AML-193 (cell line): ENCODE results near the gene MASP2.
"Not testable (repeated sequence)": the region's sequence is repeated elsewhere in the genome, so short reads cannot be mapped to it uniquely, and the experiment has no call there.

ENCODE experiments used
- DNase-seq, 2 experiments: peaks; one replicate each; lab custom pipeline; 2025; lab: John Stamatoyannopoulos, UW

MASP2 gene

DNA sequence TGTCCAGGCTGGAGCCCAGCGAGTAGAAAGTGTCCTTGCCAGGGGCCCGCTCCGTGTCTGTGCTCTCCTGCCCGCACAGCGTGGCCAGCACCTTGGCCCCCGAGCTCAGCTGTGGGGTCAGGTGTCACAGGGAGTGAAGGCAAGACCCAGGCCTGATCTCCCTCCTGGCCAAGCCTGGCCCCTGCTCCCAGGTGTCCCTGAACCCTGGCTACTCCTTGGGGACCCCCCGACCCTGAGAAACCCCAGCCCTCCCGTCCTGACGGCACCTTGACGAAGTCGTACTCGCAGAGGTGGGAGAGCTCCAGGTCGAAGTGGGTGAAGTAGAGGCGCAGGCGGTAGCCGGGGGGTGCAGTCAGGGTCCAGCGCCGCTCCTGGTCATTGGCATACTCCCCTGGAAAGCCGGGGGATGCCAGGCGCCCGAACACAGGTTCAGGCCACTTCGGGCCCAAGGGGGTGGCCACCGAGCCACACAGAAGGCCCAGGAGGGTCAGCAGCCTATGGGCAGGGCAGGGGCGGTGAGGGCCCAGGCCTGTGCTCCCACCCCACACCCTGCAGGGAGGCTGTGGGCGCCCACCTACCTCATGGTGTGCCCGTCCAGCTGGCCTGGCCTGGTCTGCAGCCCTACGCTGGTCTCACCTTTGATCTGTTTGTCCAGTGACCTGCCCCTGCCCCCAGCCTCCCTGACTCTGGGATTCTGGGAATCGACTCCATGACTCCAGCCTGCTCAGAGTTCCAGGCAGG lies at the start of gene MASP2:
TSS of gene MASP2 (minus strand) at position 615 of the 741 bp plus-strand sequence. CDS start at position 583, 32 bp downstream.
- no peak for DNase-seq

DNA sequence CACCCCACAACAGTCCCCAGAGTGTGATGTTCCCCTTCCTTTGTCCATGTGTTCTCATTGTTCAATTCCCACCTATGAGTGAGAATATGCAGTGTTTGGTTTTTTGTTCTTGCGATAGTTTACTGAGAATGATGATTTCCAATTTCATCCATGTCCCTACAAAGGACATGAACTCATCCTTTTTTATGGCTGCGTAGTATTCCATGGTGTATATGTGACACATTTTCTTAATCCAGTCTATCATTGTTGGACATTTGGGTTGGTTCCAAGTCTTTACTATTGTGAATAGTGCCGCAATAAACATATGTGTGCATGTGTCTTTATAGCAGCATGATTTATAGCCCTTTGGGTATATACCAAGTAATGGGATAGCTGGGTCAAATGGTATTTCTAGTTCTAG lies 36.7 kb upstream of the MASP2 start:
- DNase-seq = not testable (repeated sequence)

DNA sequence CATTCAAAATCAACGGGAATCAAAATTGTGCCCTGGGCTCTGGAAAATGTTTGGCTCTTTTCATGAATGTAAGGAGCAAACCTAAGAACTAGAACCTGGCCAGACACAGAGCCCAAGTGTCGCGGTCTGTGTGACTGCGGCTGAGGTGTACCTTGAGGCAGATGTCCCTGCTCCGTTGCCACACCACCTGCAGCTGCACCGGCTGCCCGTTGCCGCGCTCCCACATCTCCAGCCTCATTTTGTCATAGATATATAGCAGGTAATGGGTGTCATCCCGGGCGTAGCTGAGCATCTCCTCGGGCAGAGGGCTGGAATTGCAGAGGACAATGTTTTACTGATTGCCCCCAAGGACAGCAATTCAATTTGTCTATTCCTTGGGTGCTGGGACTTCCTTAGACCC lies 33.9 kb upstream of the MASP2 start:
- DNase-seq = no peak

DNA sequence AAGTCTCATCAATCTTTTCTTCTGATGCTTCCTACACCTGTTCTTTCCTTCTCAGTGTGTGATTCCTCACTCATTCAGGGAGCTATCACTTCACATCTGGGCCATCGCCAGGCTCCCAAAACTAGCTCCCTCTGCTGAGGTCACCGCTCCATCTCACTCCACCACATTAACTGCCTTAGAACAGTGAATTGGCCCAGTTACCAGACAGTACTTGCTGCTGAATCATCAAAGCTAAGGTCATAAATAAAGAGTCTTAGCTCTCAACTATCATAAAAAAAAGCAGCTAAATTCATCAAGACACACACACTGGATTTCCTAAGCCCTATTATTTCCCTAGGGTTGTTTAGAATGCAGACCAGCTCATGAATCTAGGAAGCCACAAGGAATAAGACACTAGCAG lies 31.6 kb upstream of the MASP2 start:
- DNase-seq = no peak

DNA sequence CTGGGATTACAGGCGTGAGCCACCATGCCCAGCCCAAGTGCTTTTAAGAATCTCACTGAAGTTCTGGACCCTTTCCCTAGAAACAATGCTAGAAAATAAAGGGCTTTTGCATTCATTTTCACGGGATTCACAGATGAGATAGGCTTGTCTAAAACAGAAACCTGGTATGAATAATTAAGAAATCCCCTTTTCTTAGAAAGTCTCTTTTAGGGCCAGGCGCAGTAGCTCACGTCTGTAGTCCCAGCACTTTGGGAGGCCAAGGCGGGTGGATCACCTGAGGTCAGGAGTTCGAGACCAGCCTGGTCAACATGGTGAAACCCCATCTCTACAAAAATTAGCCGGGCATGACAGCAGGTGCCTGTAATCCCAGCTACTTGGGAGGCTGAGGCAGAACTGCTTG lies 26.4 kb upstream of the MASP2 start:
- DNase-seq = not testable (repeated sequence)

DNA sequence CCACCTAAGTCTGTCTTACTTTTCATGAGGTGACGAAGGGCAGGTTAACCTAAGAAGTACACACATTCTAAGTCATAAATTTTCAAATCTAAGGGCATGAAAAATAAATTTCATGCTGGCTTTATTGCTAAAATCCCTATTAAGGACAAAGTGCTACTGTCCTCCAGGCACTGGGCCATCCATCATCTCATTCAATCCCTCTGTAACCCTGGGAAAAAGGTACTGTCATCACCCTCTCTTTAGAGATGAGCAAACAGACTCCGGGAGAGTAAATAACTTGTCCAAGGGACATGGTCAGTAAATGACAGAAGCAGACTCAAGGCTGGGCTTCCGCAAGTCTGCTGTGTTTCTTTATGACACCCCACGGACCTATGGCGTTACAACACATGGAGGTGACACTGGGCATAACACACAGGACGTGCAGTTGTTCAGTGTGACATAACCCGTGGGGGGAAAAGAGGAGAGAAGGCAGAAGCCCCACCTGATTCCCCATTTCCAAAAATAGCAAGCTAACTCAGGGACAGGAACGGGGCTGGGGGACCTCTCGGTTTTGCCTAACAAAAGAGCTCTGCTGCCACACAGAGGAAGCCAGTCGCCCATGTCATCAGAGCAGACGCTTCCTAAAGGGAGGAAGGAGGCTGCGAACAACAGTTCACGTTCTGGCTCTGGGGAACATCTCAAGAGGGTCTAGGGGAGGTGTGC lies 25.3 kb upstream of the MASP2 start:
- DNase-seq = no peak

DNA sequence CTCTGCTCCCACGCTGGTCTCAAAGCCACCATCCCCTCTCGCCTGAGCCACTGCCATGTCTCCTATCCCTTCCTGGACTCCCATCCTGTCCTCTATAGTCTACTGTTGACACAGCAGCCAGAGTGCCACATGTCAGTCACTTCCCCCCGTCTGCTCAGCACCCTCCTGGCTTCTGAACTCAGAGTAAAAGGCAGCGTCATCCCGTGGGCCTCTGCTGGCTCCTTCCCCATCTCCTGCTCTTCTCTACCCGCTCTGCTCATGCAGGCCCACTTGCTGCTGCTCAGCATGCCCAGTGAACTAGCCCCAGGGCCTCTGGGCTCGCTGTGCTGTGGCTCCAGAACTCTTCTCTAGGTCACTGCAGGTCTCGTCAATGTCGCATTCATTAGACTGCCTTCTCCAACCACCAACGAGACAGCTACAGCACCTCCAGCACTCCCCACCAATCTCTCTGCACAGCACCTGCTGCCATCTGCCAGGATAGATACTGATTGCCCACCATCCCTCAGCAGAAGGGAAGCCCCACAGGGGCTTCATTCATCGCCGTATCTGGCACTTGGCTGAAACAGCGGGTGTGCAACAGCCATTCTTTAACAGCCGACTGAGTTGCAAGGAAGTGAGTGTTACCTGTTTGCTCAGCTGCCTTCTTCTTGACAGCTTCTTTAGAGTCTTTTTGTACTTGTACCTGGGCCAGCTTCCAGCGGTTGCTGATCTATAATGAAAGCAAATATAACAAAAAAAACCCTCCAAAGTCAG lies 24.6 kb upstream of the MASP2 start:
- DNase-seq = no peak

DNA sequence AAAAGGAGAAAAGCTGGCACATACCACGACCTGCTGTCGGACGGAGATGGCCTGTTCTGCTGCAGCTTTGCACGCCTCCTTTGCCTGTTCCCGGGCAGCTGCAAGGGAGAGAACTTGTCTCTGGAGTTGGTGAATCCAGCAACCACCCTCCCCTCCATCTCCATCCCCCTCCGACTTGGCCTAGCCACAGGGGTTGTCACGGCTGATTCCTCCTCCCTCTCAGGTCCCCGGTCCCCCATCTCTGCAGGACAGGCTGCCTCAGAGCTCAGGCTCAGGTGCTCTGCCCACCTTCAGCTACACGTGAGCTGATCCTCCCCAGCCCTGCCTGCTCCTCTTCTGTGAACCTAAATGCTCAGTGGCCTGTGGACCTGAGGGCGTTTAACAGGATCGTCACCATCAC lies 23.8 kb upstream of the MASP2 start:
- DNase-seq = no peak

DNA sequence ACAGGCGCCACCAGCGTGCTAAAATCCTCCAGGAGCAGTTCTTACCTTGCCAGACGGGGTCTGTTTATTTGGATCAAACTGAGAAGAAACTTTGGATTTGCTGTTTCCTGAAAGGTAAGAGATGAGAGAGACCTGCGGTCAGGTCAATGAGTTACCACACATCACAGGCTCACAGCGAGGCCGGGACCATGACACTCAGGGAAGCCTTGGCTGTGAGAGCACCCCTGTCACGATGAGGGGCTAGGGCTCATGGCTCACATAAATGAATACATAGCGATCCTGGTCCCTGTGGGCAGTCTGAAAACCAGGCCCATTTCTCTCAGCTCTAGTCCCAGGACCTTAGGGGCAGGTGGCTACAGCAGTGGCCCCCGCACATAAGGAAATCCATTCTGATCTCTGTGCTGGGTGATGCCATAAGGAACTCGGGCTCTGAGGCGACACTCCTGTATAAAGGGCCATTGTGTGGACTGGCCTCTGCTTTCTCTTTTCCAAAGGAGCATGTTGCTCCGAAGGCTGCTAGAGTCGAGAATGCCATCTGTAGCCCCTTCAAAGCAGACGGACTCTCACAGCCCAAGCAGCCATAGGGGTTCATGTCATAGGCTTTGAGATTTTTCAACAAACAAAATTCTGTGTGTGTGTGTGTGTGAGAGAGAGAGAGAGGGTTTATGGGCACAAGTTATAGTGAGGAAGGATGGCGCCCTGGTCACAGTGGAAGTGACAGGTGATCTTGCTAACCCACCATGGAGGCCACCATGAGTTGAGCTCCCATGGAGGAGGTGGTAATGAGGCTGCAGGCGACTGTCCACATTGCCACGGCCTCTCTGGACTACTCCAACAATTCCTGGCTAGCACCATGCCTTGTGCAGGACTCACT lies 21.8 kb upstream of the MASP2 start:
- DNase-seq = no peak

DNA sequence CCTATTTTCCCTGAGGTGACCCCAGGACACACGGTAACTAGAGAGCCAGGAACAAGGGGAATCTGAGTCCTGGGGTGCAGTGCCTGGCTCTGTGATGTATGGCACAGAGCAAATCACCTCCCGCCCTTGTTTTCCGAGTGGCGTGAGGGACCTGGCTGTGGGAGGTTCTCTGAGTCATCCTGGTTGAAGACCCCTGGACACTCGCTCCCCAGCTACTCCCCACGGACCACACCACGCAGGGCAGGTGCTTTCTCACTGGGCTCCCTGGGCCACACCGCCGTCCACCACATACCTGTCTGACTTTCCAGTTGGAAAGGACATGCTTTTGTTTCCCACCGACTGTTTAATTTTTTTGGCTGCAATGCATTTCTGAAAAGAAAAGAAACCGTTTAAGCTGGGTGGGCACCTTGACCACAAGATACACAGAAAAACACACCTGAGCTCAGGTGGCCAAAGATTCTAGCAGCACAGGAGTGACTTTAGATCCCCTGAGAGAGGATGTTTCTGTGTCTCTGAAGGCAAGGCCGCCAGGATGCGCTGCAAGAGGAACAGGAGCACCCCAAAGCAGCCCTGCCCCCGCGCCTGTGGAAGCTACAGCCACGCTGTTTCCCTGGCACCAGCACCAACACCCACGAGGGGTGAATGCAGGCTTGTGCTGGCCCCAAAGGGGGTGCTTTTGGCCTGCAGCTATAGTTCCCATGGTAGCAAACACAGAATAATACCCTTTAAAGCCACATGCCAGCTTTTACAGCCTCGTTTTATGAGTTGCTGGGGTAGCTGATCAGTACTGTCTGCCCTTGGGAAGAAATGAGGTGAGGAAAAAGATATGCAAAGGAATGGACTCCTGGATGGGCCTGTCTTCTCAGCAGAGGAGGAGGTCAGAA lies 20.9 kb upstream of the MASP2 start:
- DNase-seq = no peak

DNA sequence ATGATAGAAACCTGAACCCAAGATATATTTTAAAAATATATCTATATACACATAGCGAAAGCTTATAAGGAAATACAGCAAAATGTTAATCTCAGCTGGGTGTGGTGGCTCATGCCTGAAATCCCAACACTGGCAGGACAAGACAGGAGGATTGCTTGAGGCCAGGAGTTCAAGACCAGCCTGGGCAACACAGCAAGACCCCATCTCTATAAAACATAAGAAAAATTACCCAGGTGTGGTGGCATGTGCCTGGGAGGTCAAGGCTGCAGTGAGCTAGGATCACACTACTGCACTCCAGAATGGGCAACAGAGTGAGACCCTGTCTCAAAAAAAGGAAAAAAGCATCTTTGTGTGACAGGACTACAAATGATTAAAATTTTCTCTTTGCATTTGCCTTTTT lies 18.8 kb upstream of the MASP2 start:
- DNase-seq = no peak

DNA sequence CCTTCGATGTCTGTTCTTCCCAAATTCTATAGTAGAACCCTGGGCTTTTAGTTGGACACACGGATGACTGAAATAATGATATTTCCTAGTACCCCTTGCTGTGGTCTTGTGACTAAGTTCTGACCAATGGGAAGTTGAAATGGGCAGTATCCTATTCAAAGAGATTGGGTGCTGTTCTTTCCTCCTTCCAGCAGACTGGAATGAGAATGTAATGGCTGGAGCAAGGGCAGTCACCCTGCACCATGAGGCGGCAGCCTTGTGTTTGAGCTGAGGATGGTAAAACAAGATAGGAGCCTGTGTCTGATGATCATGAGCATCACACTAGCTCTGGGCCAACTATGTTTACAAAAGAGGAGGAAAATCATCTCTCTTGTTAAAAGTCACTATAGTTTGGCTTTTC lies 17.9 kb upstream of the MASP2 start:
- no peak for DNase-seq

DNA sequence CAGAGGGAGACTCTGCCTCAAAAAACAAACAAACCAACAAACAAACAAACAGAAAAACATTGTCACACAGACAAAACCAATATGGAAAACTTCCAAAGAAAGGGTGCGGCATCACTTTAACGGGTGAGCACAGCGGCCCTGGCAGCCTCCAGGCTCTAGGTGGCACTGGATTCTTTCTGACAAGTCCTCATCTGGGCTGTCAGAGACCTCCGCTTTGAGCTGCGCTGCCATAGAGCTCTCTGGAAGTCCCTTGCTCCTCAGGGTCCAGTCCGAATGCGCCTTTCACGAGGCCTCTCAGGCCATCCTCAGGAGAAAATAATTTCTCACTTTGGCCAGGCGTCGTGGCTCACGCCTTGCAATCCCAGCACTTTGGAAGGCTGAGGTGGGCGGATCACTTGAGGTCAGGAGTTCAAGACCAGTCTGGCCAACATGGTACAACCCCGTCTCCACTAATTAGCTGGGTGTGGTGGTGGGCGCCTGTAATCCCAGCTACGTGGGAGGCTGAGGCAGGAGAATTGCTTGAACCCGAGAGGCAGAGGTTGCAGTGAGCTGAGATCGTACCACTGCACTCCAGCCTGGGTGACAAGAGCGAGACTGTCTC lies 17.0 kb upstream of the MASP2 start:
- not testable (repeated sequence) for DNase-seq

DNA sequence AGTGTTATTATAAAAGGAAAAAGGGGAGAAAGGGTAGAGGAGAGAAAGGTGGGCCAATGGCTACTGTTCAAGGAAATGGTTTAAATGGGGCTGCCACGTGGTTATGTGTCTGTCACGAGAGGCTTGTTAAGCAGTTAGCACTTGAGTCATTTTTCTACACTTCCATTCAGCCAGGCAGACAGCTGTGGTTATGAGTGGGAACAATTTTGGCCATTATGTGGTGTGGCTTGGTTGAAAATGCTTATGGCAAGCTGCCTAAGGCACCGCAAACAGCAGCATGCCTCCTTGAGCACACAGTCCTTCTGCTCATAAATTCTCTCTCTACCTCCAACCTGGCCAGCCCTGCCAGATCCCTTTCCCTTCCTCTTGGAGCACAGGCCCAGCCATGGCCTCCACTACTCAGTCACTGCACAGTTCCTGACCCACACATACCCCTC lies 15.9 kb upstream of the MASP2 start:
- DNase-seq = no peak

DNA sequence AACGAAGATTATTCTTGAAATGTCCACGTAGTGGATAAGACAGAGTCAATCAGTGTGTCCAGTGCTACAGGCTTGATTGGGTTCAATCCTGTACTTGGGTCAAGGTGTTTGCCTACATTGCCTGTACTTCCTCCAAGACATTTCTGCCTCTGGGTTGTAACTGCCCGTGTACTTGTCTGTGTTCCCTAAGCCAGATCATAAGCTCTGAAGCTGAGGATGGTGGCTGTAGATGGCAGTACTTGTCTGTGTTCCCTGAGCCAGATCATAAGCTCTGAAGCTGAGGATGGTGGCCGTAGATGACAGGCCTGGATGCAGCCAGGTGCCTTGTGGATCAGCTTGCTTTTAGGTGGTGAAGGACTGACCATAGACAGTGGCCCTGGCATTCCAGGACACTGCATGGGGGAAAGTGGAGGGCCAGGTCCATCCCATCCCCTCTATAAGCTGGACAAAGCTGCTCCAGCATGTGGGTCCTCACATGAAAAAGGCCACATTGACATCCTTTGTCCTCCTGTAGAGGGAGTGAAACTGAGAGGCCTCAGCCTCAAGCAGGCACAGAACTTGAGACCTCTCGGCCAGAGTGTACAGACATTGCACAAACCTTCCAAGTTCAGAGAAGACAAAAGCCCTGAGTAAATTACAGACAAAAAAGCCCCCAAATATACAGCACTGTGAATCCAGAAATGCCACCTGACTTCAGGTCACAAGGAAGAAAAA lies 14.8 kb upstream of the MASP2 start:
- no peak for DNase-seq

DNA sequence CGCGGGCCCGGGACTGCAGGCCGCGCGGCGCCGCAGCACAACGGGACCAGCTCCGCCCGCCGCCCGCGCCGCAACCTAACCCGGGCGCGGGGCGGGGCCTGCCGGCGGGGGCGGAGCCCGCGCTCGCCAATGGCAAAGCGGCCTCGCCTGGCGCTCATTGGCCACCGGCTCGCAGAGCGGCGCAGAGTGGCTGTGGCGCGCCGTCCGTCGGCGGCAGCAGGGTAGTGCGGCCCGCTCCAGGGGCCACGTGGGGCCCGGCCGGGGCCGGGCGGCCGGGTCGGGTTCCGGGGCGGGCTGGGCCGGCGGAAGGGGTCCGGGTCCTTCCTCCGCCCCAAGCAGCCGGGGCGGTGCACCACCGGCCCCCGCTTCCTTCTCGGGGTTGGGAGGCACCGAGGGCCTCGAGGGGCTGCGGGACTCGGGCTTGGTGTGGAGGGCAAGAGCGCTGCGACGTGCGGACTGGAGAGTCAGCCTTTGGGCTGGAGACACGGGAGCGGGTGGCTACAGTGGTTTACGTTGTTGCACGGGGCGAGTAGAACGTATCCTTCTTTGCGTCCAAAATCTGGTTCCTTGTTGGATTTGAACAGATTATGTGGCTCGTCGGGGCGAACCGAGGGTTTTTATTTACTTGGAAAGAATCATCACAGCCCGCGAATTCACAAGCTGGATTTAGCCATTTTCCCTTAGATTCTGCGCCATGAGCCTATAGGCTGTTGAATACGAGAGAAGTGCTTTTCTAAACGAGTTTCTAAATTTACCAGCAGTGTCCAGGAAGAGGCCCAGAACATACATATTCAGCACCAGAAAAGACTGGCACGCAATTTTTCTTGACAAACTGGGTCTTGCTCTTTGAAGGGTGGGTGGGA lies 13.2 kb upstream of the MASP2 start, which contains the start of gene SRM:
TSS of gene SRM (minus strand) at position 51 of the 863 bp plus-strand sequence. CDS start 75 bp downstream, outside the sequence.
- DNase-seq = peak; percentile 79 to 89

DNA sequence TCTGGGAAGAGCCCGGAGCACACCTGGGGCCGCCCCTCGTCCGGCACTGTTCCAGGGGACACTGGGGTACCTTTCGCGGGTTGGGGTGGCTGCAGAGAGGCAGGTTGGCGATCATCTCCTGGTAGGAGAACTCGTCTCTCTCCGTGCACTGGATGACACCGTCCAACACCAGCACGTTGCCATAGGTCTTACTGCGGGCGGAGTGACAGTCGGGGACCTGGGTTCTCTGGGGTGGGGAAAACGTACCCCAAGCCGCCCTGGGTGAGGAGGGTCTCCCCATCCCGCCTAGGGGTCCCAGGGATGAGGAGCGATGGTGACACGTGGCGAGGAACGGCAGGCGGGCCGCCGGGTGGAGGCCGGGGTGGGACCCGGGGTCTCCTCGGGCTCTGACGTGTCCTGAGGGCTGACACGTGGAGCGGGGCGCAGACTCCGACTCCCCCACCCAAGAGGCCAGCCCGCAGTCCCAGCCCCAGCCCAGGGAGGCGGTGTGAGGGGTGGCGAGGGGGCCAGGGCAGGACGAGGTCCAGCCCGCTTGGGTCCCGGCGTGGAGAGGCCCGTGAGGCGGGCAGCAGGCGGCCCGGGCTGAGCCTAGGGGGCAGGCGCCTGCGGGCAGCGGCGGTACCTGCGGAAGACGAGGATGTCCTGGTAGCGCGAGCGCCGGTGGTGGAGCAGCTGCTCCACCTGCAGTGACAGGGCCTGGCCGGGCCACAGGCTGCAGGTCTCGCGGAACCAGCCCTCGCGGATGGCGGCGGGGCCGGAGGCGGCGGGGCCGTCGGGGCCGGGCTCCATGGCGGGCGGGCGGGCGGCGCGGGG lies 12.3 kb upstream of the MASP2 start:
- DNase-seq = no peak
